ENCODE data around the gene PTPN3.

Gene PTPN3

GRCh38 chr9:109331353-109331752, 166.8 kb downstream of the PTPN3 start:
- TF ChIP-seq TAF1 (IDR thresholded peaks at IDR 0.05; ENCODE audit: low read depth) (no peak), TCF12 (IDR thresholded peaks at IDR 0.05; ENCODE audit: low read depth) (peak; percentile 71), YY1 (IDR thresholded peaks at IDR 0.05; ENCODE audit: low read depth) (0 out of 2 replicates have a peak, but pooled peaks have one; percentile 28), EGR1 (IDR thresholded peaks at IDR 0.05) (no peak), NFIC (IDR thresholded peaks at IDR 0.05) (peak; percentile 79), CREB1 (IDR thresholded peaks at IDR 0.05; ENCODE audit: low read depth) (no peak), CEBPB (IDR thresholded peaks at IDR 0.05) (no peak), TEAD4 (IDR thresholded peaks at IDR 0.05) (0 out of 2 replicates have a peak, but pooled peaks have one; percentile 28), EP300 (IDR thresholded peaks at IDR 0.05; ENCODE audit: borderline replicate concordance) (peak; percentile 56; the same call in 1 of the 2 replicates), MAX (IDR thresholded peaks at IDR 0.05) (peak; percentile 54), ZBTB7A (IDR thresholded peaks at IDR 0.05; ENCODE audit: low read depth) (no peak), FOXM1 (IDR thresholded peaks at IDR 0.05; ENCODE audit: borderline replicate concordance, low read depth) (no peak), RAD21 (IDR thresholded peaks at IDR 0.05; ENCODE audit: low read depth) (no peak; the same call in 1 of the 2 replicates)
- TF ChIP-seq, protein P1, sequence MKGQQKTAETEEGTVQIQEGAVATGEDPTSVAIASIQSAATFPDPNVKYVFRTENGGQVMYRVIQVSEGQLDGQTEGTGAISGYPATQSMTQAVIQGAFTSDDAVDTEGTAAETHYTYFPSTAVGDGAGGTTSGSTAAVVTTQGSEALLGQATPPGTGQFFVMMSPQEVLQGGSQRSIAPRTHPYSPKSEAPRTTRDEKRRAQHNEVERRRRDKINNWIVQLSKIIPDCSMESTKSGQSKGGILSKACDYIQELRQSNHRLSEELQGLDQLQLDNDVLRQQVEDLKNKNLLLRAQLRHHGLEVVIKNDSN (IDR thresholded peaks at IDR 0.05) = no peak
- TF ChIP-seq, protein P2, sequence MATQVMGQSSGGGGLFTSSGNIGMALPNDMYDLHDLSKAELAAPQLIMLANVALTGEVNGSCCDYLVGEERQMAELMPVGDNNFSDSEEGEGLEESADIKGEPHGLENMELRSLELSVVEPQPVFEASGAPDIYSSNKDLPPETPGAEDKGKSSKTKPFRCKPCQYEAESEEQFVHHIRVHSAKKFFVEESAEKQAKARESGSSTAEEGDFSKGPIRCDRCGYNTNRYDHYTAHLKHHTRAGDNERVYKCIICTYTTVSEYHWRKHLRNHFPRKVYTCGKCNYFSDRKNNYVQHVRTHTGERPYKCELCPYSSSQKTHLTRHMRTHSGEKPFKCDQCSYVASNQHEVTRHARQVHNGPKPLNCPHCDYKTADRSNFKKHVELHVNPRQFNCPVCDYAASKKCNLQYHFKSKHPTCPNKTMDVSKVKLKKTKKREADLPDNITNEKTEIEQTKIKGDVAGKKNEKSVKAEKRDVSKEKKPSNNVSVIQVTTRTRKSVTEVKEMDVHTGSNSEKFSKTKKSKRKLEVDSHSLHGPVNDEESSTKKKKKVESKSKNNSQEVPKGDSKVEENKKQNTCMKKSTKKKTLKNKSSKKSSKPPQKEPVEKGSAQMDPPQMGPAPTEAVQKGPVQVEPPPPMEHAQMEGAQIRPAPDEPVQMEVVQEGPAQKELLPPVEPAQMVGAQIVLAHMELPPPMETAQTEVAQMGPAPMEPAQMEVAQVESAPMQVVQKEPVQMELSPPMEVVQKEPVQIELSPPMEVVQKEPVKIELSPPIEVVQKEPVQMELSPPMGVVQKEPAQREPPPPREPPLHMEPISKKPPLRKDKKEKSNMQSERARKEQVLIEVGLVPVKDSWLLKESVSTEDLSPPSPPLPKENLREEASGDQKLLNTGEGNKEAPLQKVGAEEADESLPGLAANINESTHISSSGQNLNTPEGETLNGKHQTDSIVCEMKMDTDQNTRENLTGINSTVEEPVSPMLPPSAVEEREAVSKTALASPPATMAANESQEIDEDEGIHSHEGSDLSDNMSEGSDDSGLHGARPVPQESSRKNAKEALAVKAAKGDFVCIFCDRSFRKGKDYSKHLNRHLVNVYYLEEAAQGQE (IDR thresholded peaks at IDR 0.05; ENCODE audit: low read depth) = no peak

DNA sequence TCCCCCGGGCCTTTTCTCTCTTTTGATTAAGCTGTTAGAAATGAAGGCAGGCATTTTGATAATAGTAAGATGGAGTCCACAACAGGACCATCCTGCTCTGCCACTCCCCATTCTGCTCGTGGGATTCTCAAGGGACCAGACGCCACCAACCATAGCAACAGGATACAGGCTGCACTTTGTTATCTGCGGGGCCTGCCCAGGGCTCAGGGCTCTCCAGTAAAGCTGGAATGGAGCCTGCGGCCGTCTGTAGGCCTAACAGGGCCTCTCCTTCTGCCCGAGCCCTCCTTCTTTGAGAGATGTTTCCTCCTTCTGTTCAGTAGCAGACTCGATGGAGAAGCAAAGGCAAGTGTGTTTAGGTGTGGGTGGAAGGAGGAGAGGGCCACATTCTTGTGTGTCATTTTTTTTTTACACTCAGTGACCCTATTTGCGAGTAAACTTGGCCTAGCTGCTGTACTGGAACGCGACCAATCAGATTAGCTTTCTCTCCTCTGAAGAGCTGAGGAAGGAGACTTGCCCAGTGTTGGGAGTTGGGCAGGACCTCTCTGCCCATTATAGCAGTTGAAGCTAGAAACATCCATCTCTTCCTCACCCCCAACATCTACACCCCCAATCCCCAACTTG, 168.4 kb downstream of the PTPN3 start:
- TF ChIP-seq RAD21 (IDR thresholded peaks at IDR 0.05; ENCODE audit: low read depth) = no peak

DNA sequence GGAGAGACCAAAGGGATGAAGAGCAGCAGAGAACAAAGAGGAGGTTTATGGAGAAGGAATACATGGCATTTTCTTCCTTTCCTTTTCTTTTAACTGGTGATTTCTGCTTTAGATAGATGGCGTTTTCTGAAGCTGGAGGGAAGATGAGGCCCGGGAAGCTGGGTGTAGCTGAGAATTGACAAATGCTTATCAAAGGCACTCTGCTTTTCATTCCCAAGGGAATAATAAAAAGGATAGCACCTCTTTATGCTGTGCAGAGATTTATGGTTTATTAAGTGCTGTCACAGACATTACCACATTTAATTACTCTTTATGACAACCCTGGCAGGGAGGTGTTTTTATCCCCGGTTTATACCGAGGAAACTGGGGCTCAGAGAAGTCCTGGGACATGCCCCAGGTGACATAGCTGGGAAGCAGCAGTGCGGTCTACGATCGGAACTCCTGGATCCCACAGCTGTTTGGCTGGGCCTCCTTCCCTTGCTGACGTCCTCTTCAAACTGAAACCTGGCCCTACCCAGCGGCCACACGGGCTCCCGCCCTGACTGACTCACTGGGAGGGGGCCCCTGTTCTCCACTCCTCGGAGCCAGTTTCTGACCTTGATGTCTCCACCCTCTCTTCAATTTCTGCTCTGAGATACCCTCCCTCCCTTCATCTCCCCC, 169.0 kb downstream of the PTPN3 start:
- TF ChIP-seq NFIC (IDR thresholded peaks at IDR 0.05) (no peak), FOXM1 (IDR thresholded peaks at IDR 0.05; ENCODE audit: borderline replicate concordance, low read depth) (no peak), CREB1 (IDR thresholded peaks at IDR 0.05; ENCODE audit: low read depth) (no peak), TEAD4 (IDR thresholded peaks at IDR 0.05) (no peak), RAD21 (IDR thresholded peaks at IDR 0.05; ENCODE audit: low read depth) (no peak), MAX (IDR thresholded peaks at IDR 0.05) (no peak), EGR1 (IDR thresholded peaks at IDR 0.05) (no peak), TCF12 (IDR thresholded peaks at IDR 0.05; ENCODE audit: low read depth) (no peak), EP300 (IDR thresholded peaks at IDR 0.05; ENCODE audit: borderline replicate concordance) (no peak), TAF1 (IDR thresholded peaks at IDR 0.05; ENCODE audit: low read depth) (no peak), CEBPB (IDR thresholded peaks at IDR 0.05) (no peak), YY1 (IDR thresholded peaks at IDR 0.05; ENCODE audit: low read depth) (no peak)
- TF ChIP-seq, protein P2 (IDR thresholded peaks at IDR 0.05; ENCODE audit: low read depth) = no peak
- TF ChIP-seq, protein P1 (IDR thresholded peaks at IDR 0.05) = no peak
